ENCODE data around the gene IQCE. TPM values are rescaled to one million over a fixed set of nuclear protein-coding genes. Genes with fewer than 3 reads are reported as not detected.

The IQCE gene
- total and polyA plus RNA-seq, 10 of the 15 experiments (the other 5 are each of a cell fraction or from before 2014, with no cell fraction given) = 0.37 to 8.1 (median 3.7) TPM

DNA sequence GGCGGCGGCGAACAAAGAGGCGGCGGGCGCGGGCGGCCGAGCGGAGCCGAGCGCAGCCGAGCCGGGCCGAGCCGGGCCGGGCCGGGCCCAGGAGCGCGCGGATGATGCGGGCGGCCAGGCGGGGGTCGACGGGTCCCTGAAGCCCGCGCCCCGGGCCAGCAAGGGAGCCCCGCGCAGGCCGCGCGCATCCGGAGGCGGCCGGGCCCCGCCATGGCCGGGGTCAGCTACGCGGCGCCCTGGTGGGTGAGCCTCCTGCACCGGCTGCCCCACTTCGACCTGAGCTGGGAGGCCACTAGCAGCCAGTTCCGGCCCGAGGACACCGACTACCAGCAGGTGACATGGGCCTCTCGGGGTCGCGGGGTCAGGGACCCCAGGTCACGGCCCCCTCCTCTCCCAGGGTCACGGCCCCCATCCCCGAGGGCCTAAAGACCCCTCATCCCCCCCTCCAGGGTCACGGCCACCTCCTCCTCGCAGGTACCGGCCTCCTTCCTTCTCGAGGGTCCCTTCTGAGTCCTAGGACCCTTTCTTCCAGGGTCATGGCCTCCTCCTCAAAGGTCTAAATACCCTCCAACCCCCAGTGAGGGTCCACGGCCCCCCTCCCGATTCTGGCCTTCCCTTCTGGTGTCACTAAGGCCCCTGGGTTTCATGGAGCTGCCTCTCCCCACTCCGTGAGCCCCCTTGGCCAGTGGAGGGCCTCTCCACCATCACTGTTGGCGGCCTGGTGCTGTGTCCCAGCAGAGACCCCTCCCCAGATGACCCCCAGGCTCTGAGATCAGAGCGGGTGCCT lies 73.4 kb downstream of the IQCE start, which contains the start of gene TTYH3 (continued):
- TF ChIP-seq RBBP5 (conservative IDR thresholded peaks at IDR 0.05) (no peak), YY1 (IDR thresholded peaks at IDR 0.05; ENCODE audit: low read depth, low read length) (peak; percentile 60), JUND (IDR thresholded peaks at IDR 0.05; ENCODE audit: low read depth, low read length) (no peak), POLR2AphosphoS5 (IDR thresholded peaks at IDR 0.05; ENCODE audit: low read length) (no peak), STAT3 (IDR thresholded peaks at IDR 0.05; ENCODE audit: low read depth, low read length) (no peak), CHD1 (IDR thresholded peaks at IDR 0.05; ENCODE audit: low read depth, low read length) (peak; percentile 59; the same call in 1 of the 2 replicates), FOS (IDR thresholded peaks at IDR 0.05; ENCODE audit: borderline replicate concordance, extremely low read depth, insufficient read length) (no peak), IKZF1 (conservative IDR thresholded peaks at IDR 0.05) (no peak; the same call in 1 of the 2 replicates), TAF1 (IDR thresholded peaks at IDR 0.05; ENCODE audit: borderline replicate concordance, low read depth, low read length) (0 out of 2 replicates have a peak, but pooled peaks have one; percentile 23), GATAD2B (conservative IDR thresholded peaks at IDR 0.05; ENCODE audit: low read depth) (peak; percentile 56; the same call in 1 of the 2 replicates), ATF7 (IDR thresholded peaks at IDR 0.05; ENCODE audit: low read depth) (no peak), PAX8 (IDR thresholded peaks at IDR 0.05) (no peak), SMAD1 (IDR thresholded peaks at IDR 0.05; ENCODE audit: low read depth, partially characterized antibody) (no peak), MTA2 (IDR thresholded peaks at IDR 0.05; ENCODE audit: low read depth) (no peak; the same call in 1 of the 2 replicates), CREB1 (IDR thresholded peaks at IDR 0.05; ENCODE audit: low read depth) (no peak), MEF2A (IDR thresholded peaks at IDR 0.05; ENCODE audit: insufficient read depth, low read depth, low read length) (no peak), SRF (IDR thresholded peaks at IDR 0.05; ENCODE audit: low read depth in 2 of 2, low read length in 2 of 2) (no peak), ESRRA (IDR thresholded peaks at IDR 0.05; ENCODE audit: low read length) (no peak), SP1 (IDR thresholded peaks at IDR 0.05; ENCODE audit: low read depth, low read length) (no peak), POLR2AphosphoS2 (IDR thresholded peaks at IDR 0.05; ENCODE audit: low read depth, low read length) (0 out of 2 replicates have a peak, but pooled peaks have one; percentile 24), ZNF24 (IDR thresholded peaks at IDR 0.05) (no peak)
- TF ChIP-seq, protein P1, sequence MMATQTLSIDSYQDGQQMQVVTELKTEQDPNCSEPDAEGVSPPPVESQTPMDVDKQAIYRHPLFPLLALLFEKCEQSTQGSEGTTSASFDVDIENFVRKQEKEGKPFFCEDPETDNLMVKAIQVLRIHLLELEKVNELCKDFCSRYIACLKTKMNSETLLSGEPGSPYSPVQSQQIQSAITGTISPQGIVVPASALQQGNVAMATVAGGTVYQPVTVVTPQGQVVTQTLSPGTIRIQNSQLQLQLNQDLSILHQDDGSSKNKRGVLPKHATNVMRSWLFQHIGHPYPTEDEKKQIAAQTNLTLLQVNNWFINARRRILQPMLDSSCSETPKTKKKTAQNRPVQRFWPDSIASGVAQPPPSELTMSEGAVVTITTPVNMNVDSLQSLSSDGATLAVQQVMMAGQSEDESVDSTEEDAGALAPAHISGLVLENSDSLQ (IDR thresholded peaks at IDR 0.05) = no peak
- TF ChIP-seq, protein P2, sequence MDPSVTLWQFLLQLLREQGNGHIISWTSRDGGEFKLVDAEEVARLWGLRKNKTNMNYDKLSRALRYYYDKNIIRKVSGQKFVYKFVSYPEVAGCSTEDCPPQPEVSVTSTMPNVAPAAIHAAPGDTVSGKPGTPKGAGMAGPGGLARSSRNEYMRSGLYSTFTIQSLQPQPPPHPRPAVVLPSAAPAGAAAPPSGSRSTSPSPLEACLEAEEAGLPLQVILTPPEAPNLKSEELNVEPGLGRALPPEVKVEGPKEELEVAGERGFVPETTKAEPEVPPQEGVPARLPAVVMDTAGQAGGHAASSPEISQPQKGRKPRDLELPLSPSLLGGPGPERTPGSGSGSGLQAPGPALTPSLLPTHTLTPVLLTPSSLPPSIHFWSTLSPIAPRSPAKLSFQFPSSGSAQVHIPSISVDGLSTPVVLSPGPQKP (IDR thresholded peaks at IDR 0.05; ENCODE audit: low read depth, low read length) = no peak
- TF ChIP-seq, protein P3, sequence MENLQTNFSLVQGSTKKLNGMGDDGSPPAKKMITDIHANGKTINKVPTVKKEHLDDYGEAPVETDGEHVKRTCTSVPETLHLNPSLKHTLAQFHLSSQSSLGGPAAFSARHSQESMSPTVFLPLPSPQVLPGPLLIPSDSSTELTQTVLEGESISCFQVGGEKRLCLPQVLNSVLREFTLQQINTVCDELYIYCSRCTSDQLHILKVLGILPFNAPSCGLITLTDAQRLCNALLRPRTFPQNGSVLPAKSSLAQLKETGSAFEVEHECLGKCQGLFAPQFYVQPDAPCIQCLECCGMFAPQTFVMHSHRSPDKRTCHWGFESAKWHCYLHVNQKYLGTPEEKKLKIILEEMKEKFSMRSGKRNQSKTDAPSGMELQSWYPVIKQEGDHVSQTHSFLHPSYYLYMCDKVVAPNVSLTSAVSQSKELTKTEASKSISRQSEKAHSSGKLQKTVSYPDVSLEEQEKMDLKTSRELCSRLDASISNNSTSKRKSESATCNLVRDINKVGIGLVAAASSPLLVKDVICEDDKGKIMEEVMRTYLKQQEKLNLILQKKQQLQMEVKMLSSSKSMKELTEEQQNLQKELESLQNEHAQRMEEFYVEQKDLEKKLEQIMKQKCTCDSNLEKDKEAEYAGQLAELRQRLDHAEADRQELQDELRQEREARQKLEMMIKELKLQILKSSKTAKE (IDR thresholded peaks at IDR 0.05; ENCODE audit: low read depth, poor library complexity, severe bottlenecking) = no peak
- TF ChIP-seq, protein P4, sequence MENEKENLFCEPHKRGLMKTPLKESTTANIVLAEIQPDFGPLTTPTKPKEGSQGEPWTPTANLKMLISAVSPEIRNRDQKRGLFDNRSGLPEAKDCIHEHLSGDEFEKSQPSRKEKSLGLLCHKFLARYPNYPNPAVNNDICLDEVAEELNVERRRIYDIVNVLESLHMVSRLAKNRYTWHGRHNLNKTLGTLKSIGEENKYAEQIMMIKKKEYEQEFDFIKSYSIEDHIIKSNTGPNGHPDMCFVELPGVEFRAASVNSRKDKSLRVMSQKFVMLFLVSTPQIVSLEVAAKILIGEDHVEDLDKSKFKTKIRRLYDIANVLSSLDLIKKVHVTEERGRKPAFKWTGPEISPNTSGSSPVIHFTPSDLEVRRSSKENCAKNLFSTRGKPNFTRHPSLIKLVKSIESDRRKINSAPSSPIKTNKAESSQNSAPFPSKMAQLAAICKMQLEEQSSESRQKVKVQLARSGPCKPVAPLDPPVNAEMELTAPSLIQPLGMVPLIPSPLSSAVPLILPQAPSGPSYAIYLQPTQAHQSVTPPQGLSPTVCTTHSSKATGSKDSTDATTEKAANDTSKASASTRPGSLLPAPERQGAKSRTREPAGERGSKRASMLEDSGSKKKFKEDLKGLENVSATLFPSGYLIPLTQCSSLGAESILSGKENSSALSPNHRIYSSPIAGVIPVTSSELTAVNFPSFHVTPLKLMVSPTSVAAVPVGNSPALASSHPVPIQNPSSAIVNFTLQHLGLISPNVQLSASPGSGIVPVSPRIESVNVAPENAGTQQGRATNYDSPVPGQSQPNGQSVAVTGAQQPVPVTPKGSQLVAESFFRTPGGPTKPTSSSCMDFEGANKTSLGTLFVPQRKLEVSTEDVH (IDR thresholded peaks at IDR 0.05; ENCODE audit: low read depth, partially characterized antibody) = no peak
